GM18870 (cell line): ENCODE data around the gene GPHA2.

Experiments used
- ATAC-seq: cut with Tn5 transposase; IDR thresholded peaks from one replicate; pipeline ENCODE4 v1.9.1; 2021; ENCODE audit warnings: moderate library complexity; ENCODE audit not compliant: unreplicated experiment

The GPHA2 gene

GRCh38 chr11:64931290-64931689, 4.4 kb downstream of the GPHA2 start:
- no peak for ATAC-seq

- ATAC-seq: no peak
Measured at GRCh38 chr11:64930340-64930739, 5.4 kb downstream of the GPHA2 start.

GRCh38 chr11:64929625-64930024, 6.1 kb downstream of the GPHA2 start:
- ATAC-seq: no peak

GRCh38 chr11:64928957-64929356, 6.7 kb downstream of the GPHA2 start:
- no peak for ATAC-seq

GRCh38 chr11:64926689-64927088, 9.0 kb downstream of the GPHA2 start:
- no peak for ATAC-seq

GRCh38 chr11:64925536-64926436, 9.9 kb downstream of the GPHA2 start:
- no peak for ATAC-seq

GRCh38 chr11:64924910-64925284, 10.8 kb downstream of the GPHA2 start:
- ATAC-seq: no peak

GRCh38 chr11:64923944-64924909, 11.5 kb downstream of the GPHA2 start, which contains the start of gene PPP2R5B:
Gene PPP2R5B, plus strand, starts transcription at chr11:64924689. Its CDS starts 1,046 bp downstream, at chr11:64925735.
- no peak for ATAC-seq

GRCh38 chr11:64923151-64923661, 12.5 kb downstream of the GPHA2 start:
- no peak for ATAC-seq

- no peak for ATAC-seq
Measured at GRCh38 chr11:64921384-64921783, 14.3 kb downstream of the GPHA2 start.

- no peak for ATAC-seq
Measured at GRCh38 chr11:64920124-64920523, 15.6 kb downstream of the GPHA2 start.

GRCh38 chr11:64919627-64920026, 16.1 kb downstream of the GPHA2 start:
- ATAC-seq: no peak

- no peak for ATAC-seq
Measured at GRCh38 chr11:64918017-64918416, 17.7 kb downstream of the GPHA2 start.

- ATAC-seq: no peak
Measured at GRCh38 chr11:64917663-64917995, 18.1 kb downstream of the GPHA2 start.

GRCh38 chr11:64916775-64917662, 18.7 kb downstream of the GPHA2 start, which contains the start of gene ATG2A:
Gene ATG2A, minus strand, starts transcription at chr11:64917209. Its CDS starts 74 bp downstream, at chr11:64917135.
- ATAC-seq: peak; percentile 91

GRCh38 chr11:64916040-64916774, 19.5 kb downstream of the GPHA2 start:
- no peak for ATAC-seq

- ATAC-seq: no peak
Measured at GRCh38 chr11:64915376-64915887, 20.3 kb downstream of the GPHA2 start.

GRCh38 chr11:64914123-64914522, 21.6 kb downstream of the GPHA2 start:
- ATAC-seq: no peak

- no peak for ATAC-seq
Measured at GRCh38 chr11:64913171-64913727, 22.4 kb downstream of the GPHA2 start.
